HepG2 (cell line): Measurements from ENCODE around the gene DPM2. TPM values are rescaled to one million over a fixed set of nuclear protein-coding genes. Genes with fewer than 3 reads are reported as not detected.

ENCODE experiments used
- ATAC-seq: fragments of 200-7000 bp; cut with Tn5 transposase; 3 replicates; pipeline ENCODE4 v1.9.1; 2020; ENCODE audit warnings: mild to moderate bottlenecking, moderate library complexity
- BruUV-seq: library from RNA; stranded (reverse); fragments of 400-500 nt; replicated peaks from 2 replicates; lab custom pipeline; 2021; lab: Mats Ljungman, UMichigan
- CTCF ChIA-PET: fragments of 300-600 bp; formaldehyde crosslinking; extraction: SDS; loops from one replicate; lab custom pipeline; 2021; ENCODE audit warnings: low total read pairs, inconsistent platforms, low intra/inter-chr PET ratio; lab: Yijun Ruan, JAX
- POLR2A ChIA-PET: fragments of 350-600 bp; sonication (Branson Sonifier 250); formaldehyde crosslinking; loops from one replicate; lab custom pipeline; 2020; ENCODE audit warnings: antibody characterized with exemption, inconsistent platforms; lab: Yijun Ruan, JAX
- DNase-seq: peaks from one replicate; pipeline ENCODE4 v3.0.0-alpha.2; 2015; ENCODE audit warnings: low spot score
- FAIRE-seq: peaks from 3 replicates; lab custom pipeline; 2011; peaks lifted over from hg19 to GRCh38; lab: Jason Lieb, UNC
- H2AFZ ChIP-seq: one replicate; pipeline ENCODE4 v1.6.1; 2011; ENCODE audit warnings: low read length, inconsistent platforms
- H3K27ac ChIP-seq: fragments of 300-600 bp; 3 replicates; pipeline ENCODE4 v1.8.0; 2011; ENCODE audit warnings: mixed run types, mild to moderate bottlenecking, mixed read lengths, low read length, inconsistent platforms; ENCODE audit not compliant: insufficient read depth; ENCODE audit errors: extremely low read length
- H3K27me3 ChIP-seq, 2 experiments: fragments of 200-600 bp in 1 of 2; 2 replicates in 1 of 2; 3 replicates in 1 of 2; pipeline versions ENCODE4 v1.6.0 to v1.8.0; 2011; ENCODE audit warnings: low read length in 2 of 2, mild to moderate bottlenecking in 2 of 2, moderate library complexity in 2 of 2, inconsistent platforms in 1 of 2; ENCODE audit not compliant: insufficient read depth in 2 of 2, control insufficient read depth in 1 of 2
- H3K36me3 ChIP-seq, 2 experiments: fragments of 200-600 bp in 1 of 2; replicated peaks in 1 of 2; 2 replicates in 1 of 2; 3 replicates in 1 of 2; pipeline versions ENCODE4 v1.5.1 to v1.8.0; 2011; ENCODE audit warnings: low read length in 2 of 2, inconsistent platforms in 1 of 2; ENCODE audit not compliant: insufficient read depth in 2 of 2, control insufficient read depth in 1 of 2
- H3K4me1 ChIP-seq: 2 replicates; pipeline ENCODE4 v1.5.1; 2012; ENCODE audit warnings: low read length, inconsistent platforms; ENCODE audit not compliant: insufficient read depth
- H3K4me2 ChIP-seq: 2 replicates; pipeline ENCODE4 v1.6.0; 2011; ENCODE audit warnings: low read depth, low read length, inconsistent platforms
- H3K4me3 ChIP-seq, 3 experiments: fragments of 200-600 bp in 1 of 3; sonication (generic), shearing (Covaris generic) in 1 of 3; replicated peaks in 1 of 3; 2 replicates each; pipeline ENCODE4 v1.5.1; 2011 to 2016; ENCODE audit warnings: low read length in 3 of 3, inconsistent platforms in 2 of 3, low read depth in 2 of 3, mild to moderate bottlenecking in 2 of 3, control low read depth in 1 of 3, mixed read lengths in 1 of 3; ENCODE audit not compliant: insufficient read depth in 1 of 3
- H3K79me2 ChIP-seq: one replicate; pipeline ENCODE4 v1.6.1; 2011; ENCODE audit warnings: low read length, inconsistent platforms; ENCODE audit not compliant: insufficient read depth
- H3K9ac ChIP-seq: 2 replicates; pipeline ENCODE4 v1.6.0; 2011; ENCODE audit warnings: mild to moderate bottlenecking, low read depth, low read length, inconsistent platforms; ENCODE audit not compliant: insufficient read depth
- H3K9me3 ChIP-seq: 2 replicates; pipeline ENCODE4 v1.5.1; 2012; ENCODE audit warnings: mild to moderate bottlenecking, low read length
- H4K20me1 ChIP-seq: 2 replicates; pipeline ENCODE4 v1.6.0; 2011; ENCODE audit warnings: inconsistent platforms, mild to moderate bottlenecking, low read length, moderate library complexity; ENCODE audit not compliant: insufficient read depth
- CREM ChIP-seq, 2 experiments: sonication (generic) in 1 of 2; formaldehyde crosslinking in 1 of 2; IDR thresholded peaks; 2 replicates each; pipeline versions ENCODE4 v1.4.0 to v1.6.1; 2016 to 2020; ENCODE audit warnings: antibody characterized with exemption in 1 of 2, mild to moderate bottlenecking in 1 of 2, missing genetic modification reagents in 1 of 2
- FLYWCH1 ChIP-seq: sonication (generic); formaldehyde crosslinking; IDR thresholded peaks from 2 replicates; pipeline ENCODE4 v1.8.1; 2023; ENCODE audit warnings: mild to moderate bottlenecking, missing genetic modification reagents
- MAZ ChIP-seq, 2 experiments: sonication (generic) in 1 of 2; formaldehyde crosslinking in 1 of 2; IDR thresholded peaks; 2 replicates each; pipeline versions ENCODE4 v1.5.0 to v1.6.1; 2012 to 2020; ENCODE audit warnings: low read depth in 2 of 2, mild to moderate bottlenecking in 2 of 2, borderline replicate concordance in 1 of 2, improper control_type of control experiment in 1 of 2, low read length in 1 of 2, missing genetic modification reagents in 1 of 2, moderate library complexity in 1 of 2
- MTF2 ChIP-seq: sonication (generic); formaldehyde crosslinking; IDR thresholded peaks from 2 replicates; pipeline ENCODE4 v1.5.0; 2020; ENCODE audit warnings: missing genetic modification reagents, borderline replicate concordance
- NR2C2 ChIP-seq: sonication (generic); formaldehyde crosslinking; IDR thresholded peaks from 2 replicates; pipeline ENCODE4 v1.4.0; 2020; ENCODE audit warnings: missing genetic modification reagents, mild to moderate bottlenecking, moderate library complexity, borderline replicate concordance
- SMAD1 ChIP-seq: sonication (generic); formaldehyde crosslinking; IDR thresholded peaks from 2 replicates; pipeline ENCODE4 v1.4.0; 2020; ENCODE audit warnings: missing genetic modification reagents, low read depth, mild to moderate bottlenecking, borderline replicate concordance
- SOX6 ChIP-seq, 2 experiments: fragments of 450-650 bp in 1 of 2; sonication (generic) in 1 of 2; formaldehyde crosslinking in 1 of 2; IDR thresholded peaks; 2 replicates each; pipeline versions ENCODE4 v1.4.0 to v1.6.1; 2017 to 2020; ENCODE audit warnings: antibody characterized with exemption in 1 of 2, mild to moderate bottlenecking in 1 of 2, missing genetic modification reagents in 1 of 2
- ZNF343 ChIP-seq: sonication (generic); formaldehyde crosslinking; IDR thresholded peaks from 2 replicates; pipeline ENCODE4 v1.4.0; 2020; ENCODE audit warnings: mild to moderate bottlenecking, missing genetic modification reagents
- ZNF350 ChIP-seq: sonication (generic); formaldehyde crosslinking; IDR thresholded peaks from 2 replicates; pipeline ENCODE4 v1.4.0; 2020; ENCODE audit warnings: mild to moderate bottlenecking, low read depth, missing genetic modification reagents, borderline replicate concordance
- ZNF556 ChIP-seq: sonication (generic); formaldehyde crosslinking; IDR thresholded peaks from 2 replicates; pipeline ENCODE4 v1.4.0; 2020; ENCODE audit warnings: mild to moderate bottlenecking, missing genetic modification reagents, borderline replicate concordance
- ZNF564 ChIP-seq: sonication (generic); formaldehyde crosslinking; IDR thresholded peaks from 2 replicates; pipeline ENCODE4 v1.8.1; 2023; ENCODE audit warnings: mild to moderate bottlenecking, missing genetic modification reagents
- ZNF619 ChIP-seq: sonication (generic); formaldehyde crosslinking; IDR thresholded peaks from 2 replicates; pipeline ENCODE4 v1.4.0; 2020; ENCODE audit warnings: mild to moderate bottlenecking, missing genetic modification reagents
- WGBS: methylation state at CpG from one replicate; pipeline ENCODE4 v1.1.6; 2017; ENCODE audit warnings: low lambda C conversion rate; 5-methylcytosine and 5-hydroxymethylcytosine counted together
- in situ Hi-C: cut with HindIII; loops from 2 replicates; pipeline ENCODE4 v1.10.0; 2017; ENCODE audit warnings: low pct_unique_long_range_greater_than_20kb; ENCODE audit not compliant: extremely low pct_ligation_motif_present
- intact Hi-C: fragments of 100-400 bp; cut with micrococcal nuclease; formaldehyde crosslinking; loops from one replicate; pipeline ENCODE4 v1.10.0; 2022; ENCODE audit not compliant: unreplicated experiment
- polyA plus RNA-seq, 8 experiments: library from polyadenylated mRNA; depleted of rRNA in 3 of 8; stranded (reverse) in 7 of 8; unstranded in 1 of 8; fragments of >200 nt; fragmentation: Illumina TruSeq in 4 of 8; extraction: Trizol in 4 of 8; gene quantifications; 2 replicates each; pipeline versions ENCODE4 v1.2.1 to v1.2.3, GENCODE V29; 2011 to 2016; ENCODE audit warnings: low read depth in 4 of 8, missing spikeins in 1 of 8, mixed read lengths in 1 of 8; ENCODE audit not compliant: insufficient read depth in 1 of 8
- total RNA-seq, 5 experiments: library from RNA; depleted of rRNA; stranded (reverse); fragments of >200 nt; fragmentation: Illumina TruSeq; extraction: Trizol; gene quantifications; 2 replicates each; pipeline ENCODE4 v1.2.3, GENCODE V29; 2016; ENCODE audit warnings: low read depth in 1 of 5
- TF ChIP-seq, protein P1 (sequence below): sonication (generic); formaldehyde crosslinking; IDR thresholded peaks from 2 replicates; pipeline ENCODE4 v1.8.0; 2022; ENCODE audit warnings: mild to moderate bottlenecking, missing genetic modification reagents, moderate library complexity
- TF ChIP-seq, protein P2 (sequence below): sonication (generic); formaldehyde crosslinking; IDR thresholded peaks from 2 replicates; pipeline ENCODE4 v1.4.0; 2020; ENCODE audit warnings: missing genetic modification reagents
- TF ChIP-seq, protein P3 (sequence below): sonication (generic); formaldehyde crosslinking; IDR thresholded peaks from 2 replicates; pipeline ENCODE4 v1.4.0; 2020; ENCODE audit warnings: missing genetic modification reagents

DPM2 gene
- total and polyA plus RNA-seq, 2 of the 13 experiments (the other 11 are each of a cell fraction or from before 2014, with no cell fraction given): 24.8 to 35.3 TPM

DNA sequence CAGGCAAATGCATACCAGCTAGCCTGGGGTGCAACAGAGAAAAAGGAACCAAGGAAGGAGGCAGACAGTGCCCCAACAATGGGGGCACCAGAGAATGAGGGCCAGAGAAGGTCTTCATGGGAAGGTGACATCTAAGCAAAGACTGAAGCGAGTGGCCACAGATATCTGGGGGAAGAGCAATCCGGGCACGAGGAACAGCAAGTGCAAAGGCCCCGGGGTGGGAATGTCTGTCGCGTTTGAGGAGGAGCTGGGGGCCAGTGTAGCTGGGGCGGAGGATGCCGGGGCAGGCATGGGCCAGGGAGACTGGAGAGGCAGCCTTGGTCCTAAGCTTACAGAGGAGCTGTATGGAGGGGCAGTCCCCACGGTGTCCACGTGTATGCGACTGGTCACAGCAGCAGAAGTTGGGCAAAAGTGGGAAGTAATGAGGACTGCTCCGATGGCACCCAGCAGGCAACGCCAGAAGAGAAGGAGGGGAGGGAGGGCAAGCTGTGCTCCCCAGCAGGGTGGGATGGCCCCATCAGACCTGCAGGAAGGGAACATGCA is 24.0 kb upstream of the DPM2 start (continued):
- TF ChIP-seq ZNF350 (CRISPR knock-in tag): no peak

DNA sequence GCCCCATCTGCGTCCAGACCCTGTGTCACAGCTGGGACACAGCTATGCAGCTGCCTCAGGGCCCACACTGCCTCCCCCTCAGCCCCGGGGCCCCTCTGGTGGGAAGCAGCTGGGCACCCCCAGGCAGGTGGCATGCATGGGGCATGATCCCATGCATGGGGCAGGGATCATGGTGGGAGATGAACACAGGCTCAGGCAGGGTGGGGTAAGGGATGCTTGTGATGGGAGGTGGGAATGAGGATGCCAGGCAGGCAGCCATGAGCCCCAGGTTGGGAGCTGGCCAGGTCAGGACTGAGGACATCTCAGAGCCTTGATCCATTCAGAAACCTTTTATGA is 23.5 kb upstream of the DPM2 start:
- peaks cover 86% of the 10 kb centered on the region for H3K79me2 ChIP-seq
- peaks cover 1 to 9% of the 10 kb centered on the region in 2 experiments; a peak in 3 of 5 replicates for H3K36me3 ChIP-seq
- H3K27me3 ChIP-seq: no peaks in the 10 kb centered on the region
- no peak for FAIRE-seq
- H3K4me2 ChIP-seq: no peak overlapping the region
- peak overlapping the region; percentile 33 for H3K27ac ChIP-seq
- in situ Hi-C loops (no loop called here), intact Hi-C loops (no loop called here)
- no peak for DNase-seq
- H4K20me1 ChIP-seq: no peaks in the 10 kb centered on the region
- CTCF ChIA-PET: no interaction called here
- H3K4me3 ChIP-seq: no peak overlapping the region
- POLR2A ChIA-PET: interaction anchor here (1.4 kb wide), 1 partner anchor 11 kb away, joined by 5 read pairs; no protein-coding TSS in a partner anchor
- no peak overlapping the region; the same call in 1 of the 2 replicates for H3K9ac ChIP-seq
- no peaks in the 10 kb centered on the region for H3K9me3 ChIP-seq
- ATAC-seq: no peak
- no peak overlapping the region for H2AFZ ChIP-seq
- peaks cover 50% of the 10 kb centered on the region for H3K4me1 ChIP-seq
- TF ChIP-seq SMAD1 (CRISPR knock-in tag) (no peak), ZNF343 (CRISPR knock-in tag) (no peak), ZNF564 (CRISPR knock-in tag) (no peak), MTF2 (CRISPR knock-in tag) (no peak), MAZ (IDR thresholded peaks at IDR 0.05; ENCODE audit: borderline replicate concordance, low read depth, low read length) (no peak), MAZ (CRISPR knock-in tag; IDR thresholded peaks at IDR 0.05; ENCODE audit: low read depth) (no peak), NR2C2 (CRISPR knock-in tag) (no peak), ZNF556 (no peak), FLYWCH1 (CRISPR knock-in tag) (no peak), CREM (IDR thresholded peaks at IDR 0.05) (no peak), CREM (CRISPR knock-in tag; IDR thresholded peaks at IDR 0.05) (no peak), SOX6 (IDR thresholded peaks at IDR 0.05) (no peak), SOX6 (CRISPR knock-in tag; IDR thresholded peaks at IDR 0.05) (no peak), ZNF619 (CRISPR knock-in tag) (no peak)
- TF ChIP-seq, protein P1, sequence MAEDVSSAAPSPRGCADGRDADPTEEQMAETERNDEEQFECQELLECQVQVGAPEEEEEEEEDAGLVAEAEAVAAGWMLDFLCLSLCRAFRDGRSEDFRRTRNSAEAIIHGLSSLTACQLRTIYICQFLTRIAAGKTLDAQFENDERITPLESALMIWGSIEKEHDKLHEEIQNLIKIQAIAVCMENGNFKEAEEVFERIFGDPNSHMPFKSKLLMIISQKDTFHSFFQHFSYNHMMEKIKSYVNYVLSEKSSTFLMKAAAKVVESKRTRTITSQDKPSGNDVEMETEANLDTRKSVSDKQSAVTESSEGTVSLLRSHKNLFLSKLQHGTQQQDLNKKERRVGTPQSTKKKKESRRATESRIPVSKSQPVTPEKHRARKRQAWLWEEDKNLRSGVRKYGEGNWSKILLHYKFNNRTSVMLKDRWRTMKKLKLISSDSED (CRISPR knock-in tag): no peak
- TF ChIP-seq, protein P2, sequence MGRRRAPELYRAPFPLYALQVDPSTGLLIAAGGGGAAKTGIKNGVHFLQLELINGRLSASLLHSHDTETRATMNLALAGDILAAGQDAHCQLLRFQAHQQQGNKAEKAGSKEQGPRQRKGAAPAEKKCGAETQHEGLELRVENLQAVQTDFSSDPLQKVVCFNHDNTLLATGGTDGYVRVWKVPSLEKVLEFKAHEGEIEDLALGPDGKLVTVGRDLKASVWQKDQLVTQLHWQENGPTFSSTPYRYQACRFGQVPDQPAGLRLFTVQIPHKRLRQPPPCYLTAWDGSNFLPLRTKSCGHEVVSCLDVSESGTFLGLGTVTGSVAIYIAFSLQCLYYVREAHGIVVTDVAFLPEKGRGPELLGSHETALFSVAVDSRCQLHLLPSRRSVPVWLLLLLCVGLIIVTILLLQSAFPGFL (CRISPR knock-in tag): no peak
- TF ChIP-seq, protein P3, sequence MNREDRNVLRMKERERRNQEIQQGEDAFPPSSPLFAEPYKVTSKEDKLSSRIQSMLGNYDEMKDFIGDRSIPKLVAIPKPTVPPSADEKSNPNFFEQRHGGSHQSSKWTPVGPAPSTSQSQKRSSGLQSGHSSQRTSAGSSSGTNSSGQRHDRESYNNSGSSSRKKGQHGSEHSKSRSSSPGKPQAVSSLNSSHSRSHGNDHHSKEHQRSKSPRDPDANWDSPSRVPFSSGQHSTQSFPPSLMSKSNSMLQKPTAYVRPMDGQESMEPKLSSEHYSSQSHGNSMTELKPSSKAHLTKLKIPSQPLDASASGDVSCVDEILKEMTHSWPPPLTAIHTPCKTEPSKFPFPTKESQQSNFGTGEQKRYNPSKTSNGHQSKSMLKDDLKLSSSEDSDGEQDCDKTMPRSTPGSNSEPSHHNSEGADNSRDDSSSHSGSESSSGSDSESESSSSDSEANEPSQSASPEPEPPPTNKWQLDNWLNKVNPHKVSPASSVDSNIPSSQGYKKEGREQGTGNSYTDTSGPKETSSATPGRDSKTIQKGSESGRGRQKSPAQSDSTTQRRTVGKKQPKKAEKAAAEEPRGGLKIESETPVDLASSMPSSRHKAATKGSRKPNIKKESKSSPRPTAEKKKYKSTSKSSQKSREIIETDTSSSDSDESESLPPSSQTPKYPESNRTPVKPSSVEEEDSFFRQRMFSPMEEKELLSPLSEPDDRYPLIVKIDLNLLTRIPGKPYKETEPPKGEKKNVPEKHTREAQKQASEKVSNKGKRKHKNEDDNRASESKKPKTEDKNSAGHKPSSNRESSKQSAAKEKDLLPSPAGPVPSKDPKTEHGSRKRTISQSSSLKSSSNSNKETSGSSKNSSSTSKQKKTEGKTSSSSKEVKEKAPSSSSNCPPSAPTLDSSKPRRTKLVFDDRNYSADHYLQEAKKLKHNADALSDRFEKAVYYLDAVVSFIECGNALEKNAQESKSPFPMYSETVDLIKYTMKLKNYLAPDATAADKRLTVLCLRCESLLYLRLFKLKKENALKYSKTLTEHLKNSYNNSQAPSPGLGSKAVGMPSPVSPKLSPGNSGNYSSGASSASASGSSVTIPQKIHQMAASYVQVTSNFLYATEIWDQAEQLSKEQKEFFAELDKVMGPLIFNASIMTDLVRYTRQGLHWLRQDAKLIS (CRISPR knock-in tag): no peak
- WGBS: no CpG with 5 or more reads among the region's 2 CpGs
- no TSS peak for BruUV-seq
